Inflammatory macrophage (primary cell): ENCODE measurements around the gene PDIA5.

Experiments used
- DNase-seq, 2 donors: peaks; one replicate each; pipeline ENCODE4 v3.0.0-alpha.2; 2020 to 2022

PDIA5 gene

GRCh38 chr3:123122057-123122456 lies 55.2 kb downstream of the PDIA5 start:
- no peak for DNase-seq

- DNase-seq, result no peak
These were observed 55.9 kb downstream of the PDIA5 start for GRCh38 chr3:123122525-123123315.

GRCh38 chr3:123123716-123124616 lies 57.1 kb downstream of the PDIA5 start:
- no peak for DNase-seq

- DNase-seq, result no peak
These were observed 58.1 kb downstream of the PDIA5 start for GRCh38 chr3:123124971-123125370.

- no peak for DNase-seq
These were observed 59.2 kb downstream of the PDIA5 start for GRCh38 chr3:123126031-123126430.

GRCh38 chr3:123126653-123127052 lies 59.8 kb downstream of the PDIA5 start:
- DNase-seq, result no peak

- DNase-seq, result no peak
These were observed 62.3 kb downstream of the PDIA5 start for GRCh38 chr3:123129092-123129491.

- DNase-seq, result no peak
These were observed 62.7 kb downstream of the PDIA5 start for GRCh38 chr3:123129532-123129931.

- no peak for DNase-seq
These were observed 63.4 kb downstream of the PDIA5 start for GRCh38 chr3:123130079-123130750.

GRCh38 chr3:123134671-123135070 lies 67.8 kb downstream of the PDIA5 start:
- no peak for DNase-seq

GRCh38 chr3:123137001-123137400 lies 70.2 kb downstream of the PDIA5 start:
- no peak for DNase-seq

- DNase-seq, result no peak
These were observed 72.1 kb downstream of the PDIA5 start for GRCh38 chr3:123138839-123139444.

GRCh38 chr3:123139522-123139921 lies 72.7 kb downstream of the PDIA5 start:
- DNase-seq, result no peak

GRCh38 chr3:123140550-123140949 lies 73.7 kb downstream of the PDIA5 start:
- DNase-seq, result no peak

- no peak for DNase-seq
These were observed 74.5 kb downstream of the PDIA5 start for GRCh38 chr3:123141276-123141675.

GRCh38 chr3:123143669-123144411 lies 77.0 kb downstream of the PDIA5 start:
- no peak for DNase-seq

- no peak for DNase-seq
These were observed 81.1 kb downstream of the PDIA5 start for GRCh38 chr3:123147754-123148535.

GRCh38 chr3:123148772-123149171 lies 81.9 kb downstream of the PDIA5 start:
- DNase-seq, result no peak

- no peak for DNase-seq
These were observed 82.7 kb downstream of the PDIA5 start for GRCh38 chr3:123149525-123149924.

GRCh38 chr3:123150449-123151215 lies 83.8 kb downstream of the PDIA5 start:
- DNase-seq, result no peak
